ENCODE measurements around the gene HTR3C.

The HTR3C gene

DNA sequence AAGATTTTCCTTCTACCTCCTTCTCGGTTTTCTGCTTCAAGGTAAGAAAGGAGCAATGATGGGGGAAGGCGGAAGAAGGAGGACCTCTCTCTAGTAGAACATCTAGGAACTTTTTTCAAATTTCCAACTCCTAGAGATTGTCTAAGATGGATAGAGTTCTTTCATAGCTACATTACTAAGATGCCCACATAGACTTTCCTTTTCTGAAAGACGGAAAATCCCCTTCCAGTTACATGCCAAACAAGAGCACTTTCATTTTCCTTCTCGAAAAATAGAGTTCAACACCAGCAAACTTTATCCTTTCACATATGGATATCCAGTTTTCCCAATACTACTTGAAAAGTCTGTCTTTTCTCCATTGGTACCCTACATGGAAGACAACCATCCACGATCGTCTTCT lies 44.7 kb downstream of the HTR3C start:
- no peak for DNase-seq

DNA sequence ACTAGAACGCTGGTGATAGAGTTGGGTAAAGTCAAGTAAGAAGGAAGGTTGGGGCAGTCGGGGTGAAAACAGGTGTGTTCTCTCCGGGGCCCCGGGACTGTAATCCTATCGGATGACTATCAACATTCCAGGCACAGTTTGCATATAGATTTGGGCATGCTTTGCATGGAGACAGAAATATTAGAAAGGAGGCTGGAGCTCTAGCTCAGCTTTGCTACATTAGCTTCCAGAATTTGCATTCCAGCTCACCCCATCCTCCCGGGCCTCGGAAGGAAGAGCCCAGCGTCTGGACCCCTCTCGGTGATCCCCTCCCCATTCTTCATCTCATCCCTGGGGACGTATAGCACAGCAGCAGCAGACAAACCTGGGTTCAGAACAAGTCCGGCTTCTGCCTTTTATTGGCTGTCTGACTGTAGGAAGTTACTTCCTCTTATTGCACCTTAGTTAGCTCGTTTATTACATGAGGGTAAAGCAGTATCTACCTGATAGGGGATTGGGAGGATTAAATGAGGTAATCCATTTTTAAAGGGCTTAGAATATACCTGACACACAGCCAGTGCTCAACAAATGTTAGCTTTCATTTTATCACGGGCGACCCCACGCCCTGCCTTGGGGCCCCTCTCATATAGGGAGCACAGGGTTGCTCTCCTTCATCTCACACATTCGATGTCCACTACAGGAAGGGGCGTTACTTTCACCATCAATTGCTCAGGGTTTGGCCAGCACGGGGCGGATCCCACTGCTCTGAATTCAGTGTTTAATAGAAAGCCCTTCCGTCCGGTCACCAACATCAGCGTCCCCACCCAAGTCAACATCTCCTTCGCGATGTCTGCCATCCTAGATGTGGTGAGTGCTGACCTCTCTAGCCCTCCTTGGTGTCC lies 47.2 kb downstream of the HTR3C start:
- DNase-seq: no peak
